Mesendoderm (in vitro differentiated cells): ENCODE measurements around the gene TGFB3.

Source experiments
- DNase-seq: peaks from one replicate; pipeline ENCODE4 v3.0.0; 2013
- H2AK5ac ChIP-seq: 2 replicates; pipeline ENCODE4 v1.6.1; 2013; ENCODE audit warnings: low read length, inconsistent platforms
- H2BK120ac ChIP-seq: 2 replicates; pipeline ENCODE4 v1.6.1; 2013; ENCODE audit warnings: low read depth, mild to moderate bottlenecking, low read length, moderate library complexity, mixed read lengths
- H2BK15ac ChIP-seq: replicated peaks from 2 replicates; pipeline ENCODE4 v1.6.1; 2013; ENCODE audit warnings: low read depth, mild to moderate bottlenecking, moderate library complexity
- H2BK5ac ChIP-seq: 2 replicates; pipeline ENCODE4 v1.6.1; 2013; ENCODE audit warnings: low read length, inconsistent platforms
- H3K18ac ChIP-seq: 2 replicates; pipeline ENCODE4 v1.6.1; 2013; ENCODE audit warnings: mild to moderate bottlenecking, low read length, mixed read lengths
- H3K23ac ChIP-seq: one replicate; pipeline ENCODE4 v1.6.1; 2013; ENCODE audit warnings: low read length
- H3K27ac ChIP-seq: 2 replicates; pipeline ENCODE4 v1.5.1; 2013; ENCODE audit warnings: low read depth, mild to moderate bottlenecking, inconsistent platforms, low read length, moderate library complexity
- H3K27me3 ChIP-seq: 2 replicates; pipeline ENCODE4 v1.6.1; 2013; ENCODE audit warnings: low read length, control low read depth, mild to moderate bottlenecking, inconsistent platforms; ENCODE audit not compliant: insufficient read depth, poor library complexity
- H3K36me3 ChIP-seq: 2 replicates; pipeline ENCODE4 v1.6.1; 2013; ENCODE audit warnings: low read length, inconsistent platforms; ENCODE audit not compliant: control insufficient read depth, insufficient read depth
- H3K4ac ChIP-seq: one replicate; pipeline ENCODE4 v1.6.1; 2013; ENCODE audit warnings: low read depth, mild to moderate bottlenecking, low read length, moderate library complexity
- H3K4me1 ChIP-seq: 2 replicates; pipeline ENCODE4 v1.6.1; 2013; ENCODE audit warnings: low read depth, low read length, inconsistent platforms; ENCODE audit not compliant: control insufficient read depth
- H3K4me2 ChIP-seq: 2 replicates; pipeline ENCODE4 v1.6.1; 2013; ENCODE audit warnings: low read length
- H3K4me3 ChIP-seq: 2 replicates; pipeline ENCODE4 v1.5.1; 2013; ENCODE audit warnings: mild to moderate bottlenecking, low read length
- H3K56ac ChIP-seq: one replicate; pipeline ENCODE4 v1.6.1; 2013; ENCODE audit warnings: low read length
- H3K79me1 ChIP-seq: 2 replicates; pipeline ENCODE4 v1.6.1; 2013; ENCODE audit warnings: low read length, inconsistent platforms
- H3K79me2 ChIP-seq: 2 replicates; pipeline ENCODE4 v1.6.1; 2013; ENCODE audit warnings: mild to moderate bottlenecking, low read length; ENCODE audit not compliant: control insufficient read depth, insufficient read depth
- H3K9ac ChIP-seq: 2 replicates; pipeline ENCODE4 v1.6.1; 2013; ENCODE audit warnings: low read length, inconsistent platforms
- H4K5ac ChIP-seq: one replicate; pipeline ENCODE4 v1.6.1; 2013; ENCODE audit warnings: low read length
- H4K8ac ChIP-seq: one replicate; pipeline ENCODE4 v1.6.1; 2013; ENCODE audit warnings: low read depth, mild to moderate bottlenecking, control low read depth, low read length, moderate library complexity
- WGBS: extraction: QIAGEN DNeasy Blood & Tissue Kit; methylation state at CpG from one replicate; pipeline ENCODE4 v1.1.7; 2013; ENCODE audit warnings: low lambda C conversion rate, missing lambda C conversion rate; ENCODE audit not compliant: insufficient coverage; ENCODE audit errors: extremely low coverage; 5-methylcytosine and 5-hydroxymethylcytosine counted together

Gene TGFB3

GRCh38 chr14:75911883-75912282 lies 69.9 kb downstream of the TGFB3 start:
- H3K4me3 ChIP-seq: no peak overlapping the region
- no peaks in the 10 kb centered on the region for H3K79me1 ChIP-seq
- no peak overlapping the region for H3K4ac ChIP-seq
- peaks cover 2% of the 10 kb centered on the region for H3K36me3 ChIP-seq
- H3K23ac ChIP-seq: no peak overlapping the region
- H3K9ac ChIP-seq: peak overlapping the region; percentile 9
- H4K5ac ChIP-seq: no peak overlapping the region
- H2AK5ac ChIP-seq: no peak overlapping the region
- peak overlapping the region; percentile 76 for H3K56ac ChIP-seq
- no peaks in the 10 kb centered on the region for H3K79me2 ChIP-seq
- no peak overlapping the region for H3K4me2 ChIP-seq
- H2BK5ac ChIP-seq: no peak overlapping the region
- no peaks in the 10 kb centered on the region for H3K27me3 ChIP-seq
- no peaks in the 10 kb centered on the region for H3K4me1 ChIP-seq
- peak; percentile 90 for DNase-seq
- H4K8ac ChIP-seq: no peak overlapping the region
- no peak overlapping the region for H3K18ac ChIP-seq
- WGBS: no CpG with 5 or more reads among the region's 7 CpGs
- H3K27ac ChIP-seq: no peak overlapping the region
- no peak overlapping the region for H2BK120ac ChIP-seq
- no peak overlapping the region for H2BK15ac ChIP-seq

DNA sequence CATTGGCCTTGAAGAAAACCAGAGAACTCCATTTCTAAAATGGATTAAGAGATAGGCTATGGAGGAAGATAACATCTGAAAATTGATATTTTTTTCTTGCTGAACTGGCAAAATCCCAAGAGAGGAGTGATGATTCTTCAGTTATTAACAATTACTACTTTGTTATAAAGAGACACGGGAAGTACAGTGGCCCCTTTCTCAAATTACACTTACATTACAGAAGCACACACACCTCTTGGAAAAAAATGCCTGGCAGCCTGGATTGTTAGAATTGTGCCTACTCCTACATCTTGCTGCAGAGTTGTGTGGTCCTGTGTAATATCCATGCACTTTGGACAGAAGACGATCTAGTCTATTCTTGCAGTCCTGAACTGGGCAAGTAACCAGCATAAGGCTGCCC lies 71.7 kb downstream of the TGFB3 start:
- no CpG with 5 or more reads among the region's 2 CpGs for WGBS
- Histone ChIP-seq H2AK5ac (no peak overlapping the region), H3K4me2 (no peak overlapping the region), H3K9ac (no peak overlapping the region), H3K36me3 (peaks cover 2% of the 10 kb centered on the region), H3K4ac (no peak overlapping the region), H2BK15ac (no peak overlapping the region), H3K56ac (no peak overlapping the region), H4K5ac (no peak overlapping the region), H3K27ac (no peak overlapping the region), H3K4me3 (no peak overlapping the region), H2BK120ac (no peak overlapping the region), H3K79me2 (no peaks in the 10 kb centered on the region), H4K8ac (no peak overlapping the region), H2BK5ac (no peak overlapping the region), H3K27me3 (no peaks in the 10 kb centered on the region), H3K79me1 (no peaks in the 10 kb centered on the region), H3K18ac (no peak overlapping the region), H3K4me1 (no peaks in the 10 kb centered on the region), H3K23ac (no peak overlapping the region)
- no peak for DNase-seq

DNA sequence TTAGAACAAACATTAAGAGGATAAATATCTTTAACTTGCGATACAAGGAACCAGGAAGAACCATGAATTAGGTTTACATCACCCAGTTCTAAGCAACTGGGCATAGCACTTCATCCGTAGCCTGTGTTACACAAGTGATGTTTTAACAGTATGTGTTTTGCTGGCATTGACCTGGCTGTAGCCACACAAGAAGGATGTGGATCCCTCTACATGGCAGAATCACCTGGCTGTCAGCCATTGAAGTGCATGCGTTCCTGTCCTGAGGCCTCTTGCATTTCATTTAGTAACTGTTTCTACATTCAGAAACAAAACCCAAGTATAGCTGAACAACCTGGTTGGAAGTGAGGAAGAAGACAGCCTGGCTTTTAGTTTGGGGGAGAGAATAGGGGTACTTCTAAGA lies 72.2 kb downstream of the TGFB3 start:
- no peaks in the 10 kb centered on the region for H3K4me1 ChIP-seq
- no peak overlapping the region for H3K18ac ChIP-seq
- peaks cover 2% of the 10 kb centered on the region for H3K36me3 ChIP-seq
- H3K4ac ChIP-seq: no peak overlapping the region
- WGBS: no CpG with 5 or more reads among the region's 3 CpGs
- DNase-seq: no peak
- no peak overlapping the region for H2BK120ac ChIP-seq
- no peak overlapping the region for H2BK15ac ChIP-seq
- H3K9ac ChIP-seq: no peak overlapping the region
- no peak overlapping the region for H3K56ac ChIP-seq
- no peaks in the 10 kb centered on the region for H3K79me1 ChIP-seq
- H3K23ac ChIP-seq: no peak overlapping the region
- no peak overlapping the region for H3K27ac ChIP-seq
- no peak overlapping the region for H2BK5ac ChIP-seq
- H3K79me2 ChIP-seq: no peaks in the 10 kb centered on the region
- H3K27me3 ChIP-seq: no peaks in the 10 kb centered on the region
- H4K5ac ChIP-seq: no peak overlapping the region
- H3K4me3 ChIP-seq: no peak overlapping the region
- no peak overlapping the region for H2AK5ac ChIP-seq
- no peak overlapping the region for H4K8ac ChIP-seq
- no peak overlapping the region for H3K4me2 ChIP-seq
